ENCODE measurements around the gene LCLAT1.

GRCh38 chr2:30470426-30470825, 23.4 kb downstream of the LCLAT1 start:
- no peak for TF ChIP-seq CTCF (IDR thresholded peaks at IDR 0.05)
- TF ChIP-seq POLR2AphosphoS5 (IDR thresholded peaks at IDR 0.05), result no peak

All from upper lobe of left lung (tissue), 4 donors.